GM10266 (cell line): Measurements from ENCODE around the gene DTNBP1.

Experiments
- DNase-seq: peaks from one replicate; pipeline ENCODE4 v3.0.0; 2012; ENCODE audit errors: extremely low spot score
- TF ChIP-seq, protein P1 (sequence below): IDR thresholded peaks from 2 replicates; pipeline ENCODE4 v1.5.1; 2012; ENCODE audit warnings: mild to moderate bottlenecking, low read depth; ENCODE audit not compliant: control insufficient read depth, insufficient read depth; ENCODE audit errors: missing control alignments

DTNBP1 gene

DNA sequence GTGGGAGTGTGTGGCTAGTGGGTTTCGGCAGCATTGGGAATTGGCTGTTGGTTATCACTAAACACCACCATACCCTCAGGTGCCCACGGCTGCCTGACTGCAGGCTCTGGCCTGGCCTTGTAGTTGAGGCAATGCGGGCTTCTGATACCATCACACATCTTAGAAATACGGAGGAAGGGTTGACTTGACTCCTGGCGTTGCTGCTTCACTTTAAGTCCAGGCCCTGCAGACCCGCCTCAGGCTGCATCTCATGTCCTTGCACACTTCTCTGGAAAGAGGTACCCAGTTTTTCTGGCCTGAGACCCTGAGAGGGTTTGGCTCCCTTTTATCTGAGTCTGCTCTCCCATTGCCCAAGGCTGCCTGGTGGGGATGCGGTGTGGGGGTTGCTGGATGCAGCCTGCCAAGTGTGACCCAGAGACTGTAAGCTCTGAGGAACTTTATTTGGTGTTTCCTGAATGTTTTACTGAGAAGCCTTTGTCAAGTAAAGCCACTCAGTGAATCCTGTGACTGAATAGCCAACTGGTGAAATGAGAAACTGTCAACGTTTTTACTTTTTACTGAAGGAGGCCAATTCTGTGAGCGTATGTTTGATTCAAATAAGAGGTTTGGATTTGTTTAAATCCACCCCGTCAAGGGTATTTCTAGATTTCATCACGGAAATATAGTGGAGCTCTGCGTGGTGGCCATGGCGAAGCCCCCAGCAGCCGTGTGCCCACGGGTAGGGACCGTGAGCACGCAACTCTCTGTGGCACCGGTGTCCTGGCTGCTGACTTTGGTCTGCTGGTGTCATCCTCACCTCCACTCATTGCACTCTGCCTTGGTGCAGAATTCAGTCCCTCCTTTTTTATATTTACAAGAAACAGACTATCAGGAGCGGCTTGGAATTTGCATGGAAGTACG, 160.1 kb downstream of the DTNBP1 start:
- no peak for DNase-seq
- TF ChIP-seq, protein P1, sequence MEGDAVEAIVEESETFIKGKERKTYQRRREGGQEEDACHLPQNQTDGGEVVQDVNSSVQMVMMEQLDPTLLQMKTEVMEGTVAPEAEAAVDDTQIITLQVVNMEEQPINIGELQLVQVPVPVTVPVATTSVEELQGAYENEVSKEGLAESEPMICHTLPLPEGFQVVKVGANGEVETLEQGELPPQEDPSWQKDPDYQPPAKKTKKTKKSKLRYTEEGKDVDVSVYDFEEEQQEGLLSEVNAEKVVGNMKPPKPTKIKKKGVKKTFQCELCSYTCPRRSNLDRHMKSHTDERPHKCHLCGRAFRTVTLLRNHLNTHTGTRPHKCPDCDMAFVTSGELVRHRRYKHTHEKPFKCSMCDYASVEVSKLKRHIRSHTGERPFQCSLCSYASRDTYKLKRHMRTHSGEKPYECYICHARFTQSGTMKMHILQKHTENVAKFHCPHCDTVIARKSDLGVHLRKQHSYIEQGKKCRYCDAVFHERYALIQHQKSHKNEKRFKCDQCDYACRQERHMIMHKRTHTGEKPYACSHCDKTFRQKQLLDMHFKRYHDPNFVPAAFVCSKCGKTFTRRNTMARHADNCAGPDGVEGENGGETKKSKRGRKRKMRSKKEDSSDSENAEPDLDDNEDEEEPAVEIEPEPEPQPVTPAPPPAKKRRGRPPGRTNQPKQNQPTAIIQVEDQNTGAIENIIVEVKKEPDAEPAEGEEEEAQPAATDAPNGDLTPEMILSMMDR, result no peak

DNA sequence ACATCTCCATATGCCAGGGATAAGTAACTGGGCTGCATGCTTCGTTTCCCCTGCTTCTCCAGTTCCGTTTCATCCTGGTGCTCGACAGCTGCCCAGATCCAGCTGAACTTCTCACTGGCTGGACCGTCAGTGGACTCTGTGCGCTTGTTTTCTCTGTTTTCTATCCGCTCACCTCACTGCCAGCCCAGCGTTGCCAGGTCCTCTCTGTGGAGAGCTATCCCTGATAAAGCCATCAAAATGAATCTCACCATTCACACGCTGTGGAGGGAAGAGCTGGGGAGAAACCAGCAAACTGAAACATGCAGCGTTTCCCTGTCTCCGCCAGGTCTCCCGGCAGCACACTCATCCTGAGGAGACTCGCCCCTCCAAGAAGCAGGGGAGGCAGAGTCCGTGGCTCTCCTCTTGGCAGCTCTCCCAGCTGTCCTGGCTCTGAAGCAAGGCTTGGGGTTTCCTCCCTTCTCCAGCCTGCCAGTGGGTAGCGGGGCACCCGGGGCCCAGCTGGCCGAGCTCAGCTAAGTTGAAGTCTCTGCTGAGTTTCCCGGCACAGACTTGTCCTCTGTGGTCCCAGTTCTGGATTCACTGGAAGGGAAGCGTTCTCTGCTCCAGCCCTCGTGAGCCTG, 160.9 kb downstream of the DTNBP1 start:
- TF ChIP-seq, protein P1, result no peak
- no peak for DNase-seq

DNA sequence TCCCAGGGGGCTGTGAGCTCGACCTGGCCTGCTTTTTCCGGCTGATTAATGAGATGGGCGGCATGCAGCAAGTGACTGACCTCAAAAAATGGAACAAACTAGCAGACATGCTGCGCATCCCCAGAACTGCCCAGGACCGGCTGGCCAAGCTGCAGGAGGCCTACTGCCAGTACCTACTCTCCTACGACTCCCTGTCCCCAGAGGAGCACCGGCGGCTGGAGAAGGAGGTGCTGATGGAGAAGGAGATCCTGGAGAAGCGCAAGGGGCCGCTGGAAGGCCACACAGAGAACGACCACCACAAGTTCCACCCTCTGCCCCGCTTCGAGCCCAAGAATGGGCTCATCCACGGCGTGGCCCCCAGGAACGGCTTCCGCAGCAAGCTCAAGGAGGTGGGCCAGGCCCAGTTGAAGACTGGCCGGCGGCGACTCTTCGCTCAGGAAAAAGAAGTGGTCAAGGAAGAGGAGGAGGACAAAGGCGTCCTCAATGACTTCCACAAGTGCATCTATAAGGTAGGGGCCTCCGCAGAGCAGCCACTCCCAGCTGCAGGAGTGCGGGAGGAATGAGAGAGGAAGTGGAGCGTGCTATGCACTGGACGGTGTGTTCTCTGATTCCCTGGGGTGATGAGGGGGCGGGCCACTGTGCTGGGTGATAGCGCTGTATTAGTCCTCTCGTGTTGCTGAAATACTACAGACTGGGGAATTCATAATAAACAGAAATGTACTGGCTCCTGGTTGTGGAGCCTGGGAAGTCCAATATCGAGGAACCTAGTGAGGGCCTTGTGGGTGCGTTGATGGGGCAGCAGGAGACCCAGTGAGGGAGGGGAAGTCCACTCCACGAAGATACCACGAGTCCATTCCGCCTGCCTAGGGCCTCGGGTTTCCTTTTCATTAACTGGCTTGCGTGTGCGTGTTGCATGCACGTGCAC, 161.7 kb downstream of the DTNBP1 start:
- TF ChIP-seq, protein P1, result no peak
- no peak for DNase-seq

DNA sequence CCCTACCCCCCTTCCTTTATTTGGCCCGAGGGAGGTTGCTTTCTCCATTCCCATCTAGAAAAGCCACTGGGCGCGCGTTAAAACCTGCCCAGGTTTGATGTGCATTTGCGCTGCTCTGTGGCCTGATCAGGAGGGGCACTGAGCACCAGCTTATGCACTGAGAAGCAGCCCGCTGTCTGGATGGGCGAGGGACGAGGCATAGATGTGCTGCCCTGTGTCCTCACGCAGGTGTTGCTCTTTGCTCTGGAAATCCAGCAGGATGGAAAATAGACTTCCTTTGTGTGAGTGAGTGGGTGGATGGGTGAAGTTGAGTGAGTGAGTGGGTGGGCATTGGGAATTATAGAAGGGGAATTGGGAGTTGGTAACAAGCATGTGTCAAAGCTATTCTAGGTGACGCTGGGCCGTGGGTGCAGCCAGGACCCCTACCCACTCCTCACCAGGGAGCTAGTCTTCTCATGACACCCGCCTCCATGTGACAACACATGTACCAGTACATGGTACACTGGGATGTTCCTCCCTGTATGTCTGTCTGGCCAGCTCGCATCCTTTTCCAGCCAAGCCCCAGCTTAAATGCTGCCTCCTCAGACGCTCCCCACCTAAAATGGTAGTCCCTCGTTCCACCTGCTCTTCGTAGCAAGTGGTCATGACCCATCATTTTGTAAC, 162.6 kb downstream of the DTNBP1 start:
- TF ChIP-seq, protein P1, result no peak
- DNase-seq, result no peak

DNA sequence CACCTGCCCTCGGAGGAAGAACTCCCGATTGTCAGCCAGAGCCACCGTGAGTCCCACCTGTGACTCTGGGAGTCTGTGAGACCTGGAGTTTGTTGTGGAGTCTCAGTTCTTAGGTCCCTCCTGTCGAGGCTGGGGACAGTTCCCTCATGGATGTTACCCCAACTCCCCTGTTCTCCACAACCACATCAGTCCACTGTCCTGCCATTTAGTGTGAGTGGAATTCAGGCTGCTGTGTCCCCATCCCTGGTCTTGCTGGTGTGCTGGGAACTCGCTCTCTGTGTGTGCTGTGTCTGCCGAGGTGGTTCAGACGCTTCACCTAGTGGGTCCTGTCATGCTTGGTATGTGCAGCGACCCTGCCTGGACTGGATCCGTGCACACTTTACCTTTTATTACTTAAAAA, 163.2 kb downstream of the DTNBP1 start:
- DNase-seq, result no peak
- TF ChIP-seq, protein P1, result no peak

DNA sequence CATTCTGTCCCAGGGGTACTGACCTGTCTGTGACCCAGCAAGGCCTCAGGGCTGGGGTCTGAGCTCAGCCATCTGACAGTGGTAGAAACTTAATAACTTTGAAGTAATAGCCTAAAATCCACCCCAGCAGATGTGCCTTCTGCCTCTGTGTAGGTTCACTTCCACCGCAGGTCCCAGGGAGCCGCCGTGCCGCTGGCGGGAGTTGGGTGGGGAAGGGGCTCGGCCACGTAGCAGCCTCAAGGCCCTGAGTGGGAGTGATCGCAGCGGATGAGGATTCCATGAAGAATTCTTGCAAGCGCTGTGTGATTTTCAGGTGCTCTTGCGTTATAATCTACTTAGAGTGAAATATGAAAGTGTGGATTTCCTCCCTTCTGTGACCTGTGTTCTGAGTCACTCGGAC, 163.7 kb downstream of the DTNBP1 start:
- TF ChIP-seq, protein P1, result no peak
- no peak for DNase-seq
